ENCODE data around the gene GOLGA8A.
"Not testable (repeated sequence)": the region's sequence is repeated elsewhere in the genome, so short reads cannot be mapped to it uniquely, and the experiment has no call there.

- not testable (repeated sequence) for TF ChIP-seq CTCF (conservative IDR thresholded peaks at IDR 0.05); ZFX (IDR thresholded peaks at IDR 0.05)
Measured at GRCh38 chr15:34392981-34393380, 44.6 kb downstream of the GOLGA8A start.

Measured in C4-2B (cell line).